Cardiac septum (tissue), 1 donor: ENCODE results near the gene CASS4. TPM values are rescaled to one million over a fixed set of nuclear protein-coding genes. Genes with fewer than 3 reads are reported as not detected.

Source experiments
- DNase-seq: peaks from one replicate; pipeline ENCODE4 v3.0.0-alpha.2; 2020; ENCODE audit warnings: low spot score
- intact Hi-C: fragments of 100-400 bp; cut with DNase I; formaldehyde crosslinking; loops from one replicate; pipeline ENCODE4 v1.14.0; 2022
- total RNA-seq: library from RNA; stranded (reverse); fragmentation: NEBNext Ultra II Directional; extraction: Animal tissue kit (Norgen Biotek cat#: 25700); gene quantifications from one replicate; pipeline ENCODE4 v1.2.1, GENCODE V29; 2021
- donor health status: DM: no; HTN: no; CAD: no.

The CASS4 gene
- total RNA-seq, 1 donor from 2014 or later = 0.30 TPM

DNA sequence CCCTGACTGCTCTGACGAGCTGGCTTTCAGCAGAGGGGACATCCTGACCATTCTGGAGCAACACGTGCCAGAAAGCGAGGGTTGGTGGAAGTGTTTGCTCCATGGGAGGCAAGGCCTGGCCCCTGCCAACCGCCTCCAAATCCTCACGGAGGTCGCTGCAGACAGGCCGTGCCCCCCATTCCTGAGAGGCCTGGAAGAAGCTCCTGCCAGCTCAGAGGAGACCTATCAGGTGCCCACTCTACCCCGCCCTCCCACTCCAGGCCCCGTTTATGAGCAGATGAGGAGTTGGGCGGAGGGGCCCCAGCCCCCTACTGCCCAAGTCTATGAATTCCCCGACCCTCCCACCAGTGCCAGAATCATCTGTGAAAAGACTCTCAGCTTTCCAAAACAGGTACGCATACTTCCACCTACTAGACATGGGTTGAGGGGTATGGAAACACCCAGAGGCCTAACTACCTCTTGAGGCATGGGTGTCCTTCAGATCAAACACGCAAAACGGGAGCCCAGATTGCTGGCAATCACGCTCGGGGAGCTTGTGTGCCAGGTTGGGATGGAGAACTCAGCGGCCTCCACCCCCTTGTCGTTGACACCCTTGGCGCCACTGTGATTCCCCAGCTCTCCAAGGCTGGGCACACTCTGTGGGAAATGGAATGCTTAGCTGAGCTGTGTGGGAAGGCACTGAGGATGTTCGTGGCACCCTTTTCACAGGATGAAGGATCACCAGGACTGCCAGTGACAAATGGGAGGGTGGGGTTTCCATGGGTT, 25.3 kb downstream of the CASS4 start:
- no peak for DNase-seq
- intact Hi-C loops = no loop called here

GRCh38 chr20:56438284-56438683, 26.2 kb downstream of the CASS4 start:
- DNase-seq = no peak
- intact Hi-C loops = no loop called here

- DNase-seq = no peak
- intact Hi-C loops = no loop called here
These were observed 27.8 kb downstream of the CASS4 start for GRCh38 chr20:56439771-56440291.

GRCh38 chr20:56440346-56441007, 28.4 kb downstream of the CASS4 start:
- intact Hi-C loops = no loop called here

GRCh38 chr20:56442389-56443365, 30.6 kb downstream of the CASS4 start:
- DNase-seq = no peak

More at GRCh38 chr20:56440346-56441007, 28.4 kb downstream of the CASS4 start:
- DNase-seq = no peak

DNA sequence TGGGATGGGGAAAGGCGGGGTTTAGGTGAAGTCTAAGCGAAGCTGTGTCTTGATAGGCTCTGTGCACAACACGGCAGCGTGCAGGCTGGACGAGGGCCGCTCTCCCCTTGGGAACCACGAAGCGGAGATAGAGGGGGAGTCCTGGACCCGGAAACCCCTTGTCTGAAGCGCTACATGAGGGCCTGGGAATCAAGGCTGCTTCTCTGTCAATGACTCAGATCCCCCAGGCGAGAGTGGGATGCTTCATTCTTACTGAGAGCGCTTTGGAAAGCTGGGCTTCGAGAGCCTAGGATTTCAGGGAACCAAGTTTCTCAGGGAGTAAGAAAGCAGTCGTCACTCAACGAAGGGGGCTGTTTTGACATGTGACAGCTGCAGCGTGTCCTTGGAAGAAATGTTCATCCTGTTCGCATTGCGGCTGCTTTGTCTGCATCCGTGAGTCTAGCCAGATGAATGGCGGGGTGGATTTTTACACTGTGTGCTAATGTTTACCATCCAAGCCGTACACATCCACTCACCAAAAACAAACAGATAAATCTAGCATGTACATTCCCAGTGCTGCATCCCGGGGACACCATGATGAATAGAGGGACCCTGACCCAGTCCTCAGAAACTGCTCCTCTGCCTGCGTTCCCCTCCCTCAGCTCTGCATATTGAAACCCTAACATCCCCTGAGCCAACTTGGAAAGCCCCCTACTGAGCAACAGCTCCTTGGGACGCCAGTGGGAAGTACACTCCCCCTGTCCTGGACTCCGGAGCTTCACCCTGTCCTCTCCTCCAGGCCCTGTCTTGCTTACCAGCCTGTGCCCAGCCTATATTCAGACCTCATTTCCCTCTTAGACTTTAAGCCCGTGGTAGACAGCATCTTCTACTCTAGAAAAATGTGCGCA, 31.8 kb downstream of the CASS4 start:
- no peak for DNase-seq
- intact Hi-C loops = no loop called here

More at GRCh38 chr20:56442389-56443365, 30.6 kb downstream of the CASS4 start:
- intact Hi-C loops = no loop called here

GRCh38 chr20:56445130-56445529, 33.1 kb downstream of the CASS4 start:
- no peak for DNase-seq
- intact Hi-C loops = no loop called here

GRCh38 chr20:56445540-56445939, 33.5 kb downstream of the CASS4 start:
- intact Hi-C loops = no loop called here
- DNase-seq = no peak

- no peak for DNase-seq
- intact Hi-C loops = no loop called here
These were observed 35.2 kb downstream of the CASS4 start for GRCh38 chr20:56447227-56447626.

- DNase-seq = no peak
- intact Hi-C loops = no loop called here
These were observed 37.4 kb downstream of the CASS4 start for GRCh38 chr20:56449459-56449858.

GRCh38 chr20:56451056-56451765, 39.2 kb downstream of the CASS4 start:
- DNase-seq = no peak
- intact Hi-C loops = no loop called here

DNA sequence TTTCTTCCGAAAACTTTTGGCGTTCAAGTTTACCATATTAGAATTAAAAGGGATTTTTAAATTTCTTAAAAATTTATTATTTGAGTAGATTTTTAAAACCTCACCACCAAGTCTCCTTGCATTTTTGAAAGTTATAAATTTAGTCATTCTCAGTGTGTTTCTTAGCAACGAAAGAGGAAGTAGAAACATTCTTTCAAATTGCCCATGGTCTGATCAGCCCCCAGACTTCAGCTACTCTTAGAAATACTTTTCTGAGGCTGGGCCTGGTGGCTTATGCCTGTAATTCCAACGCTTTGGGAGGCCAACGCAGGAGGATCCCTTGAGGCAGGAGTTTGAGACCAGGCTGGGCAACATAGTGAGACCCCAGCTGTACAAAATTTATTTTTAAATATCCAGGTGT, 41.3 kb downstream of the CASS4 start:
- intact Hi-C loops = no loop called here

GRCh38 chr20:56454754-56455153, 42.7 kb downstream of the CASS4 start:
- DNase-seq = no peak
- intact Hi-C loops = no loop called here

More for the DNA sequence above, 41.3 kb downstream of the CASS4 start:
- no peak for DNase-seq

- intact Hi-C loops = no loop called here
- no peak for DNase-seq
These were observed 46.3 kb downstream of the CASS4 start for GRCh38 chr20:56458206-56458821.

DNA sequence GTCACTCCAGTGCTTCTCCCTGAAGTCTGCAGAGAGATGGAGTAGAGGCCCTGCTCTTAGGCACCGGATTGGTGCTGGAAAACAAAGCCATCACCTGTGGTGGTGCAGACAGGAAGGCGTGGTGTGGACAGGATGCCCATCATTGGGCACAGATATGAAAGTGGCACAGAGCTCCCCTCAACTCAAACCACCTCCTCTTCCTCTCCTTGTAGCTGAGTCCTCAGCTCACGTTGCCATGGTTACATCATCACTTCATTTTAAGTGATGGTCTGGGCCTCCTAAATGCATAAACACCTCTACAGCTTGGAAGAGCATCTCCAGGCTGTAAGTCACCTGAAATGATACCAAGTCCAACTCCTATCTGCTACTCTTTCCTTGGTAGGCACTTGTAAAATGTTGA, 48.4 kb downstream of the CASS4 start:
- DNase-seq = no peak
- intact Hi-C loops = no loop called here

GRCh38 chr20:56461576-56461975, 49.5 kb downstream of the CASS4 start:
- intact Hi-C loops = no loop called here
- DNase-seq = no peak

GRCh38 chr20:56463428-56463827, 51.4 kb downstream of the CASS4 start:
- intact Hi-C loops = no loop called here
- no peak for DNase-seq

DNA sequence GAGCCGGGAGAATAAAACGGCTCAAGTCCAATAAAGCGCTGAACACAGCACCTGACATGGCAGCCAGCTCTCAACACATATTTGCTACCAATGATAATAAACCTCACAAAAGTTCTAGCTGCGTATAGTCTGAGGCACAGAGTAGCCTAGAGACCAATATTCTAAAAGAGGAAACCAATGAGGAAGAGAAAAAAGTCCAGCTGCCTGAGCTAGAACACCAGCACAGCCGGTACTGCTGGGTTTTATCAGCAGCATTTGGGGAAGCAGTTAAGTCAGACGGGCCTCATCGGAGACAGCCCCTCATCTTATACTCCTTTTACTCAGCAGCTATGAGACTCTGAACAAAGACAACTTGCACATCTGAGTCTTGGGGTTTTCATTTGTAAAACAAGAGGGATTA, 53.9 kb downstream of the CASS4 start:
- DNase-seq = no peak
- intact Hi-C loops = no loop called here
